GM18873 (cell line): ENCODE data around the gene OR2C3.

Experiments
- ATAC-seq: cut with Tn5 transposase; IDR thresholded peaks from one replicate; pipeline ENCODE4 v1.9.1; 2021; ENCODE audit warnings: mild to moderate bottlenecking, moderate library complexity, moderate number of reproducible peaks; ENCODE audit not compliant: unreplicated experiment, low FRiP score

Gene OR2C3

GRCh38 chr1:247536340-247536739 is at the start of gene OR2C3:
TSS of gene OR2C3 (minus strand) at chr1:247536440. CDS start at chr1:247532511, 3,929 bp downstream.
- no peak for ATAC-seq

DNA sequence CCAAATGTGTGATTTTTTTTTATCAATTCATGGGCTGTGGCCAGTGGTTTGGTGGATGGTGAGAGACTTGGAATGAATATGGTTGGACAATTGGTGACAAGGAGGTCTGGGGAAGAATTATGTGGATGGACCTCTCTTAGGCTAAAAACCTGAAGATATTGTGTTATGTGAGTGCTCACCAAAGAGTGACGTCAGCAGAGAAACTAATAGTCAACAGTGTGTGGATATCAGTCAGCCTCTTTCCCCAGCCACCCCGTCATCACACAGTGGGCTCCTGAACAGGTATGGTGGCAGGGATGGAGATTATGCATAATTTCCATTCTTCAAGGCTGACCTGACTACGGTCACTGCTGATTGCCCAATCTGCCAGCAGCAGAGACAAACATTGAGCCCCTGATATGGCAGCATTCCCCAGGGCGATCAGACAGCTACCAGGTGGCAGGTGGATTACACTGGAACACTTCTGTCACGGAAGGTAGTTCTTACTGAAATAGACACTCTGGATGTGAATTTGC is 42.8 kb upstream of the OR2C3 start:
- no peak for ATAC-seq

GRCh38 chr1:247576514-247576913 is 40.3 kb upstream of the OR2C3 start:
- ATAC-seq = no peak

DNA sequence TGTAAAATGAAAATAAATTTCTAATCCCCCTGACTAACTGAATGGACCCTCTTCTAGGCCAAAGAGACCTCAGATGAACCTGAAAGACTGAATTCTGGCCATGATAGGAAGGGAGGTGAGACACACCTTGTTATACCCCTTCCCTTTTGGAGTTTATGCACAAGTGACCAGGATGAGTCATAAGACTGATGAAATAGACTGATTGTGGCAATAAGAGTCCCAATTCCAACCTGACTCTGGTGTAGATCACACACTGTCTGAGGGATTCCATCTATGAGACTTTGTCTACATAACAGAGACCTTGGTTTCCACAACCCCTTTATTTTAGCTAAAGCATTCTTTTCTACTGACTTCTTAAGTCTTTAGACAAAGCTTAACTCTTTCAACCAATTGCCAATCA is 38.4 kb upstream of the OR2C3 start:
- no peak for ATAC-seq

DNA sequence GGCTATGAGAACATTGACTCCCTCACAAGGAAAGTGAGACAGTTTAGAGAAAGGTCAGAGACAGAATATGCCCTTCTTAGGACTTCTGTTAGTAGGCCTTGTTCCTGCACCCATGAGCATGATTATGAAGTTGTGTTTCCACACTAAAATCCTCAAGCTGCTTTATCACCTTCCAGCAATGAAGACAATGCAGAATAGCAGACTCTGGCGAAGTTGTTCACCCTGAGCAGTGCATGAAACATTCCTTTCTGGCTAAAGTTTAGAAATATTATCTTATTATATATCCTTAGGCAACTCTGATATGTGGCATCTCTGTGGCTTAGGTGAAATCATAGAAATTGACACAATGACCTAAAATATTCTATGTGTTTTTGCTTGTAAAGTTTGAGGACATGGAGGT is 38.0 kb upstream of the OR2C3 start:
- ATAC-seq = no peak

DNA sequence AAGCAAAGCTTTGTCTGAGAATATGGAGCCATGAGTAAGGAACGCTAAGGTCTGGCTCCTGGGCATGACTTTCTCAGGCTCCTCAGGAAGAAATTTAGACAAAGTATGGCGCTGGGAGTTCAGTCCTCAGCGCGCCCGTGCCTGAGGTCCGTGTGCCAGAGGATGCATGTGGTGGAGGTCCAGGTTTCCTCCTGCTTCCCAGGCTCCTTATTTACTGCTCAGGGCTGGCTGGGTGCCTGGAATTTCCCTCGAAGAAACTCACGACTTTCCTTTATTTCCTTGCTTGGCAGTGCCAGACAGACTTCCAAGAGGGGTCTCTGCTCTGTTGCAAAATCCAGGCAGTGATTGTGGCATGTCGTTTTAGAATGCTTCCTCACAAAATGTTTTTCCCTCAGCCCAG is 26.0 kb upstream of the OR2C3 start:
- ATAC-seq = no peak

- no peak for ATAC-seq
Measured at GRCh38 chr1:247561711-247562110, 25.5 kb upstream of the OR2C3 start.

GRCh38 chr1:247557926-247558674 is 21.9 kb upstream of the OR2C3 start:
- ATAC-seq = no peak

DNA sequence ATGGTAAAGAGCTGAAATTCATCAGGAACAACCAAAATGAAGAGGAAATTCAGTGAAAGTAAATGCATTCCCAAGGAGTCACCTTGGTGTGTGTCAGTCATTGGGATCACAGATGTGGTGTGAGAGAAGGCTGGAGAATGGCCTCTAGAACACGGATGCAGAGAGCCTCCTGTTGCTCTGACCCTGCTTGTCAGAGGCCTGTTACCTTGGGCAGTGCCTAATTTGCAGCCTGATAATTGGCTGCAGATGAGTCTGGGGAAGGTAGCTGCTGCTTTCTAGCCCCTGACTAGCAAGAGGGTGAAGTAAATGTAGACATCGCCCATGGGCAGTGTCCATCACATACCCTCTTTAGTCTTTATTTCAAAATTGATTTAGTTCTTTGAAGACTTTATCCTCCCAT is 16.0 kb upstream of the OR2C3 start:
- no peak for ATAC-seq

GRCh38 chr1:247551721-247552120 is 15.5 kb upstream of the OR2C3 start:
- no peak for ATAC-seq

GRCh38 chr1:247548769-247549182 is 12.5 kb upstream of the OR2C3 start, which contains the start of gene GCSAML:
TSS of gene GCSAML (plus strand) at chr1:247549134. CDS start at chr1:247549192, 58 bp downstream.
- ATAC-seq = no peak

DNA sequence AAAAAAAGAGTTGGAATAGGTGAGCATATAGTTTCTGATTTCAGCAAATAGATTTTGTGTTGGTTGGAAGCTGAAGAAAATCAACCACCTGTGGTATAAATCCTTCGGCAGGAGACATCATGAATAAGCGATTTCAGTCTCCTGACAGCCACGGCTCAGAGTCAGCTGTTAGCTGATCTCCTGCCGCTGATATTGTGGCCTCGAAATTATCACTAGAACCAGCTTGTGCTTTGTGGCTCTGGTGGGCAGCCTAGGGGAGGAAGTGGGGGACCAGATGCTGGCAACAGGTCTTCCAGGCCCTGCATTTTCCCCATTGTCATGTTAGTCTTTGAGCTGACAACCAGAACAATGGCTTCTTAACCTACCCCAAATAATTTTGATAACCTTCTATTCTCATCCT is 11.9 kb upstream of the OR2C3 start:
- ATAC-seq = no peak

GRCh38 chr1:247542811-247543210 is 6.6 kb upstream of the OR2C3 start:
- no peak for ATAC-seq

DNA sequence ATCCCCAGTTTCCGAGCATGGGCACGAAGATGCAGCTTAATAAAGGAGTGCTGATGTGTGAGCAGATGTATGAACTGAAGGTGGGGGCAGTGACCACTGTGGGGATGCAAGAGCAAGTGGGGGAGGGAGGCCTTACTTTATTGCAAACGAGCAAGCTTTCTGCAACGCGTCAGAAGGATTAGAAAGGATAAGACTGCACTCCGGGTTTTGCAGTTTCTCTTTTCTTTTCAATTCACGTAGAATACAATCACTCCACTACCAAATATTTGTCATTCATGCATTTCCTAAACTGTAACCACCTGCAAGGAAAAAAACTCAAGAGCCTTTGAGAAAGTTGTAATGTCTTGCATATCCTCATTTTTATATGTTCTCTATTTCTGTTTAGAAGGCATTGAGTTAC is 4.3 kb upstream of the OR2C3 start:
- ATAC-seq = no peak

DNA sequence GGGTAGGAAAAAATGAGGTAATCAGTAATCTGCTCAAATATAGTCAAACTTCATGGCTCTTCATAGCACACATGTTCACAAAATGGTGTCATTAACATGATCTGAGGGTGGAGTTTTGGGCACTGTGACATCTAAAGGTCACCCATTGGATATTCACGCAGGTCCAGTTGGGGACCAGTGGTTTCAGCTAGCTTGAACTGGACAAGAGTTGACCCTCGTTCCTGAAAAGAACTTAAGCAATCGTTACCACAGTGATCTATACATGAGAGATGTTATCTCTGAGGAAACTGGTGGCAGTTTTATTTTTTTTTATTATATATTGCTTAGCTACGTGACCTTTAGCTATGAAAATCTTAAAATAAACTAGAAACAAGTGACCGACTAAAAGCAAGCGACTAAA is 3.0 kb upstream of the OR2C3 start:
- no peak for ATAC-seq

GRCh38 chr1:247538561-247538960 is 2.3 kb upstream of the OR2C3 start:
- no peak for ATAC-seq

GRCh38 chr1:247535402-247535801 is 838 bp downstream of the OR2C3 start:
- no peak for ATAC-seq

DNA sequence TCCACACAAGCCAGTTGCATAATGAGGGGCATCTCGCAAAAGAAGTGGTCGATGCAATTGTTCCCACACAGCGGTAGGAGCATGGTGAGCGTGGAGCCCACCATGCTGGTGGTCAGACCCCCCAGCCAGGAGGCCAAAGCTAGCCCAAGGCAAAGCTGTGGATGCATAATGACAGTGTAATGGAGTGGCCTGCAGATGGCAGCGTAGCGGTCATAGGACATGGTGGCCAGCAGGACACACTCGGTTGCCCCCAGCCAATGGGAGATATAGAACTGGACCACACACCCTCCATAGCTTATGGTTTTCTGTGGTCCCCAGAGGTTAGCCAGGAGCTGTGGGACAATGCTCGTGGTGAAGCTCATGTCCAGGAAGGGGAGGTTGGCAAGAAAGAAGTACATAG is 4.3 kb downstream of the OR2C3 start:
- ATAC-seq = no peak

GRCh38 chr1:247530785-247531184 is 5.5 kb downstream of the OR2C3 start:
- ATAC-seq = no peak

DNA sequence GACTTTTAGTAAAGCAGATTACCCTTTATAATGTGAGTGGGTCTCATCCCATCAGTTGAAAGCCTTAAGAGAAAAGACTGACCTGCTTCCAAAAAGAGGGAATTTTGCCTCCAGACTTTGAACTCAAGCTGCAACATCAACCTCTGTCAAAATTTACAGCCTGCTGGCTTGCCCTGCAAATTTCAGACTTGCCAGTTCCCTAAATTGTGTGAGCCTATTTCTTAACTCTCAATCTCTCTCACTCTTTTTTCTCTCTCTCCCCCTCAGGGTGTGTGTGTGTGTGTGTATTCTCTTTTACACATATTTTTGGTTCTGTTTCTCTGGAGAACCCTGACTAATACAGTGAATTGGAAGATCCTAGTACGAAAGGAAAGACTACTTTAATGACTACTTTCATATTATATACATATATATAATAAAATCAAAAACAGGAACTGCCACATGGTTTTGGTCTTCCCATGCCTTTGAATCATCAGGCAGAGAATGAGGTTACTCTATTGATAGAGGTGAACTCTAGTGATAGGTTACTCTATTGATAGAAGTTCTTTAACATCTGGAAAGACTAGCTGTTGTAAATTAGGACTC is 6.4 kb downstream of the OR2C3 start:
- ATAC-seq = no peak

DNA sequence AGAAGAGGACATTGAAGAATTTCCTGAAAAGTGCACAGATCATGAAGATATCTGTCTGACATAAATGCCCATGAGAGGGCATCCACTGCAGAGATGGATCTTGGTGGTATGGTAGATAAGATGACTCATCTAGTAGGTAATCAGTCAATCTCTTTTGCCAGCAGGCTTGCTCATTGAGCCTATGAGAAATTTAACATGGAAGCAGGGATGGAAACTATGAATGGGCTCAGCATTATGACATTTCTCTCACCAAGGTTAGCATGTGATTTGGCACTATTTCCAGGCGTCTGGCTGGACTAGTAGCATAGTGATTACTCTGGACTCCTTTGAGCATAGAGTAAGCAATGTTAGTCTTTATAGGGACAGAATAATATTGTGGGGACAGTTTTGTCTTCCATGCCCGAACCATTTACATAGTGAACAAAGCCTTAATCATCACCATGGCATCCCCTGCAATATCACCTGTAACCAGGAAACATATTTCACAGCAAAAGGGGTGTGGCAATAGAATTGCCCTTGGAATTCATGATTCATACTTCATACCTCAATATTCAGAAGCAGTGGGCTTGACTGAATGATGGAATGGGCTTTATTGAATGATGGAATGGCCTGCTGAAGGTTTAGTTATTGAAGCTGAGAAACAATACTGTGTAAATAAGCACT is 7.3 kb downstream of the OR2C3 start:
- ATAC-seq = no peak
